Activated CD4-positive, CD25-positive, alpha-beta regulatory T cell treated with anti-CD3 and anti-CD28 coated beads, Interleukin-2, amount 50 U/mL, for 24 hours (primary cell): ENCODE results near the gene DCT.
A peak's percentile ranks its signal among the peaks of the same experiment; 100 is the strongest.
"Not testable (repeated sequence)": the region's sequence is repeated elsewhere in the genome, so short reads cannot be mapped to it uniquely, and the experiment has no call there.

Experiments
- ATAC-seq, 2 donors: fragments of 150-1000 bp; cut with Tn5 transposase; one replicate each; pipeline ENCODE4 v1.10.0; 2021; ENCODE audit warnings: mild to moderate bottlenecking in 1 of 2, moderate library complexity in 1 of 2

Gene DCT

GRCh38 chr13:94479616-94480015 is at the start of gene DCT:
DCT (minus strand) TSS chr13:94479682; CDS start chr13:94479255, 427 bp downstream.
- no peak for ATAC-seq

- not testable (repeated sequence) for ATAC-seq
Measured at GRCh38 chr13:94526956-94527355, 47.5 kb upstream of the DCT start.

DNA sequence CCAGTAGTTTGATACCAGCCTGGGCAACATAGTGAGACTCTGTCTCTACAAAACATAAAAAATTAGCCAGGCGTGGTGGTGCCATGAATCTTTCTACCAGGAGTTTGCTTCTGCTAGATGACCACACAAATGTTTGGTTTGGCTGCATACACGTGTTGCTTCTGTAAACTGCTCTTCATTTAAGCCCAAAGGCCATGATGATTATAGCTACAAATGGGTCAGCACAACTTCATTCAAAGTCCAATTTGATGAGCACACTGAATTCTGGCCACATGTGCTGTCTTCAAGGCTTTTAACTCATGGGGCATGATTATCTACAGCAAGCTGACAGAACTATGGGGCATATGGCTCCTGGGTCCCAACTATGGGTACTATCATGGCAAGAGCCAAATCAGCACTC is 46.3 kb upstream of the DCT start:
- ATAC-seq: no peak

DNA sequence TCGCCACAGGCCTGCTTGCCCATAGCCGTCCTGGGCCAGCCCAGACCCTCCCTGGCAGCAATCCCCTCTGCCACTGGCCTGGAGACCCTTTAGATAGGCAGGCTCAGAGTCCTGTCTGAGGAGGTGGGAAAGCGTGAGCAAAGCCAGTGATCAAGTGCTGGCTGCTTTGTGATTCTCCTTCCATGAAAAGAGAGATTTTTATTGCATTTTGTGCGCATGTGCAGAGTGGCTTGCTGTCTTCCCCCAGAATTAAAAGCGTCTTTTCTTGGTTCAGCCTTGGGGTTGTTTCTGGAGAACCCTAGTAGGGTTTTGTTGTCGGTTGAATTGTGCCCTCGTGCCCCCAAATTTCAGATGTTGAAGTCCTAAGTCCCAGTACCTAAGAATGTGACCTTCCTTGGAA is 44.9 kb upstream of the DCT start:
- ATAC-seq: no peak

DNA sequence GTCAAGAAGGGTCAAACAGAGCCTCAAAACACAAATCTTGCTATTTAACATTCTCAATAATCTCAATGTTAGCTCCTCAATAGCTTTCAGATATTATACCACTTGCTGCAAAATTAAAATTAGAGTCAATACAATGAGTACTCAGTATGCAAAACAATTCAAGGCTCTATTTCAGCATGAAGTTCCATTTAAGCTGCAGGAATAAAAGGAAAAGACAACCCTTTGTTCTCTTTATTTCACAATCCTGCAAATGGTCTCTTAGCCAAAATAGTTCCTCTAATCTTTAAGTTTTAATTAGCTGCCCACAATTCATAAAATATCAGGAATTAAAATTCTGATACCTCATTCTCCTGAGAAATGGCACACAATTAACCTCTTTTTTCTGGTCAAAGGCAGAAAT is 40.5 kb upstream of the DCT start:
- no peak for ATAC-seq

- no peak for ATAC-seq
Measured at GRCh38 chr13:94516456-94516855, 37.0 kb upstream of the DCT start.

DNA sequence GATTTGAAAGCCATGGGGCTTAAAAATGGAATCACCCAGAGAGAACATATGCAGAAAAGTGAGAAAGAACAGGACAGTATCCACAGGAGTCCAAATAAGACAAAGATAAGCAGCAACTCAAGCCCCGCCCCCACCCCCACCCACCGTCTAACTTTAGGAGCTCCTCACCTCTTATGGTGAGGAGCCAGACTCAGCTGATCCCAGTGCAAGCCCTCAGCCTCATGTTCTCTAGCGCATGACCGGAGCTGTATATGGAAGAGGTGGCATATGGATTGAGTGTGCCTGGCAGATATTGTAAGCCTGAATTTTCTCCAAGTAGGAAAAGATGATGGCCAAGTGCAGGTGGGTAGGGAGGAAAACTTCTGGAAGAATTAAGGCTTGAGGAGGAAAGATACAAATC is 36.4 kb upstream of the DCT start:
- ATAC-seq: no peak

GRCh38 chr13:94515374-94515773 is 35.9 kb upstream of the DCT start:
- no peak for ATAC-seq

- ATAC-seq: no peak
Measured at GRCh38 chr13:94513026-94513425, 33.5 kb upstream of the DCT start.

DNA sequence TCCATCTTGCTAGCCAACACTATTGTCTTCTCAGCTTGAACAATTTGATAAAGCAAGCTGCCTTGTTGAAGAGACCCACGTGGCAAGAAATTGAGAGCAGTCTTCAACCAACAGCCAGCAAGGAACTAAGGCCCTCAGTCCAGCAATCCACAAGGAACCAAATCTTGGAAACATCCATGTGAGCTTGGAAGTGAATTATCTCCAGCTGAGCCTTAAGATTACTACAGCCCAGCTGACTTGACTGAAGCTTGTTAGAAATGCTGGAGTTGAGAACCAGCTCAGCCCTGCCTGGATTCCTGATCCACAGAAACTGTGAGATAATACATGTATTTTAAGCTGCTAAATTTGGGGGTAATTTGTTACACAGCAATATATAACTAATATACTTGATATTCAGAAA is 26.2 kb upstream of the DCT start:
- ATAC-seq: no peak

GRCh38 chr13:94503851-94504250 is 24.4 kb upstream of the DCT start:
- no peak for ATAC-seq

DNA sequence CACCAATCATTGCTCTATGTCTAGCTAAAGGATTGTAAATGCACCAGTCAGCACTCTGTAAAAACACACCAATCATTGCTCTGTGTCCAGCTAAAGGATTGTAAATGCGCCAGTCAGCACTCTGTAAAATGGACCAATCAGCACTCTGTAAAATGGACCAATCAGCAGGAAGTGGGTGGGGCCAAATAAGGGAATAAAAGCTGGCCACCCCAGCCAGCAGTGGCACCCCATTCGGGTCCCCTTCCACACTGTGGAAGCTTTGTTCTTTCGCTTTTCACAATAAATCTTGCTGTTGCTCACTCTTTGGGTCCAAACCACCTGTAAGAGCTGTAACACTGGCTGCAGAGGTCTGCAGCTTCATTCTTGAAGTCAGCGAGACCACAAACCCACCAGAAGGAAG is 19.3 kb upstream of the DCT start:
- ATAC-seq: not testable (repeated sequence)

GRCh38 chr13:94495806-94496205 is 16.3 kb upstream of the DCT start:
- no peak for ATAC-seq

GRCh38 chr13:94494026-94494425 is 14.5 kb upstream of the DCT start:
- no peak for ATAC-seq

GRCh38 chr13:94487043-94487442 is 7.6 kb upstream of the DCT start:
- ATAC-seq: no peak

DNA sequence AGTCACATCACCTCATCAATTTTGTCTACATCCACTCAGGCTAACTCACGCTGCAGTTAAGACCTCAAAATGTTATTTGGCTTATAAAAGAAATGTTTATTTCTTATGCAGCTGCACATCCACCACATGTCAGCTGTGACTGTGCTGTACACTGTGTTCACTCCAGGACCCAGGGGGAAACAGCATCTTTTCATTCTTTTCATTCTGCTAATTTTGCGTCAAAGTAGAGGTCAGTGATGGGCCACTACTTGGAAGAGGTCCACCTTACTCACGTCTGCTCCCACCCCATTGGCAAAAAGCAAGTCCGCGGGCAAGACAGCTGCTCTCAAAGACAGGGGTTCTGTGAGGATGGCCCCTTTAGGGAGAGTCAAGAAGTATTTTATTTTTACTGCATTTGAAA is 4.5 kb upstream of the DCT start:
- no peak for ATAC-seq

GRCh38 chr13:94481941-94482340 is 2.5 kb upstream of the DCT start:
- ATAC-seq: no peak

DNA sequence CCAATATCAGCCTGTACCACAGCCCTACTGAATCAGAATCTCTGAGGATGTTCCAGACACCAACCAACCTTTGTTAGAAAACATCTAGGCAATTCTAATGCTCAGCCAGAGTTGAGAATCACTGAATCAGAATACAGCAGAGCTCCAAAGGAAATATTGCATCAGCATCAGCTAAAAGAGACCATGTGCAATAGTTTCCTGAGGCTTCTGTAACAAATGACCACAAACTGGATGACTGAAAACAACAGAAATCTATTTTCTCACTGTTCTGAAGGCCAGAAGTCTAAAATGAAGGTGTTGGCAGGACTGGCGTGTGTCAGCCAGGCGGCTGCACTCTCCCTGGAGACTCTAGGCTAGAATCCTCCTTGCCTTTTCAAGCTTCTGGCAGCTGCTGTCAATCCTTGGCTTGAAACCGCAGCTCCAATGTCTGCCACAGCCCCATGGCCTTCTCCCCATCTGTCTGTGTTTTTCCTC is 1.2 kb upstream of the DCT start:
- no peak for ATAC-seq

DNA sequence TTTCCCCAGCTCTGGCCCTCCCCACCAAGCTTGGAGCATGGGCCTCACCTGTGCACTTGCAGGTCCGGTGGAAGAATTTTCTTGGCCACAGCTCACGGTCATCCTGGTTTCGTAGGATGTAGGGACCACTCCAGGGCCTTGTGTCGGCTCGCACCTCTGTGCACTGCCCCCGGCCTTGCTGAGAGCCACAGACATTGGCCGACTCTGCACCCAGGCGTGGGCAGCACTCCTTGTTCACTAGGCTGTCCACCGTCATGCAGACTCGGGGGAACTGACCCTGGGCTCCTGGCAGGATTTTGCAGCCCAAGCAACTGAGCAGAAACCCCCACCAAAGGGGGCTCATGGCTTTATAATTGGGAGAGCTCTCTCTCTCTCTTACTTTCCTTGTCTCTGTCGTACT is 569 bp downstream of the DCT start:
- no peak for ATAC-seq

DNA sequence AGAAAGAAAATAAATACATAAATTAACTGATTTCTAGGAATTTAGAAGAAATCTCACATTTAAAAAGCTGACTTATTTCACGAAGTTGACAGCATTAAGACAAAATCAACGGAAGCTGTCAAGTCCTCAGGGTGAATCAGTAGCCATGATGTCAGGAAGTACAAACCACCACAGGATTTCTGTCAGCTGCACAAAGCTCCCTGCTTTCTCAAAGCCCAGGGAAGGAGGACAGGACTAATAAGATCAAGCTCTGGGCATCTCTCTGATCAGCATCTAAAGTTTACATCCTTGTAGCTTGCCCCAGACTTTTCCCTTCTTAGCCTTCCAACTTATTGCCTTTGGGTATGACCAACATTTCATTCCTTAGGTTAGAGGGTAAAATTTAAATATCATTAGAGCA is 9.4 kb downstream of the DCT start:
- ATAC-seq: no peak

DNA sequence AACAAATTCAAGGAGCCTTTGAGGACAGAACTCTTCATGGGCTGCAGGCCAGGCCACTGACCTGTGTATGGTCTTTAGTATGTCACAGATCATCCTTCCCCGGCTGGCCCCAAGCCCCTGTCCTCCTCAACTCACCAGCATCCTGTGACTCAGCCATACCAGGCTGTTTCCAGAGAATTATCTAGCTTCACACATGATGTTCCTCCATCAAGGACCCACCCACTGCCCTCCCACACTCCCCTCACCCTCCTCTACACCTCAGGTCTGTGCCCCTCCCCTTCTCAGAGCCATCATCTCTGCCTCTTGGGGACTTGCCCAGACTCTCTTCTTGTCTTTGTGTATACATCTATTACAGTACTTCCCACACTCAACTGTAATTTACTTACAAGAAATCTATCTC is 14.7 kb downstream of the DCT start:
- no peak for ATAC-seq

- no peak for ATAC-seq
Measured at GRCh38 chr13:94462670-94463069, 16.8 kb downstream of the DCT start.

DNA sequence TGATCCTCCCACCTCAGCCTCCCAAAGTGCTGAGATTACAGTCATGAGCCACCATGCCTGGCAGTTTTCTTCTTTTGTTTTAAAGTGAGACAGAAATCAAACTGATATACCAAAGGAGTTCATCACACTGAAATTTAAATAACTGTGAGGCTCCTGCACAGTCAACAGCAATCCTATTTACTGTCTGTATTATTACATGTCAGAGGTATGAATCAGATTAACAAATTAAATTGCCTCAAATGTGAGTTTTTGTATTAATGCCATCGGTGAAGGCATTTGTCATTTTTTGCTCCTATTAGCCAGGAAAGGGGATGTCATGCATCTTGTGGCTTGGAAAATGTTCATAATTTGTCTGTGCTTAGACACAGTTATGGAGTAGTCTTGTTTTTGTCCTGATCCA is 20.4 kb downstream of the DCT start:
- ATAC-seq: no peak

DNA sequence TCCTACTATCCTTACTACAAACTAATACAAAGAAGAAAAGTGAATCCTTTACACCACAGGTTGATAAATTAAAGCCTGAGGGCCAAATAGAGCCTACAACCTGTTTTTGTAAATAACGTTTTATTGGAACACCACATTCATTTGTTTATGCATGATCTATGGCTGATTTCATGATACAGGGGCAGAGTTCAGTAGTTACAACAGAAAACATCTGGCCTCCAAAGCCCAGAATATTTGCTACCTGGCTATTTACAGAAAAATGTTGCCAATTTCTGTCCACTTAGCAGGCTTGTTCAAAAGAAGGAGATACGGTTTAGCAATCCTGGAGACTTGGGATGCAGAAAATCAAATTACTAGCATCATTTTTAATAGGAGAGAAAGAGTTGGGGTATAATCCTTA is 24.1 kb downstream of the DCT start:
- ATAC-seq: no peak

GRCh38 chr13:94454906-94455305 is 24.6 kb downstream of the DCT start:
- ATAC-seq: peak; percentile 25 to 62

- ATAC-seq: no peak
Measured at GRCh38 chr13:94454334-94454733, 25.1 kb downstream of the DCT start.
